KOPT-K1 (cell line): Measurements from ENCODE around the gene PGA3.
"Not testable (repeated sequence)": the region's sequence is repeated elsewhere in the genome, so short reads cannot be mapped to it uniquely, and the experiment has no call there.

Experiments used
- H3K27ac ChIP-seq: fragments of 200-600 bp; sonication (generic); 2 replicates; pipeline ENCODE4 v1.5.1; 2016; ENCODE audit warnings: antibody characterized with exemption, mild to moderate bottlenecking, low read depth, low read length; ENCODE audit not compliant: poor library complexity, severe bottlenecking
- H3K36me3 ChIP-seq: fragments of 200-600 bp; sonication (generic); 2 replicates; pipeline ENCODE4 v1.5.1; 2017; ENCODE audit warnings: antibody characterized with exemption, mild to moderate bottlenecking, low read length, moderate library complexity; ENCODE audit not compliant: insufficient read depth
- H3K9me3 ChIP-seq: fragments of 200-600 bp; sonication (generic); 2 replicates; pipeline ENCODE4 v1.5.1; 2017; ENCODE audit warnings: antibody characterized with exemption, low read length, mild to moderate bottlenecking; ENCODE audit not compliant: insufficient read depth, poor library complexity, severe bottlenecking

Gene PGA3

DNA sequence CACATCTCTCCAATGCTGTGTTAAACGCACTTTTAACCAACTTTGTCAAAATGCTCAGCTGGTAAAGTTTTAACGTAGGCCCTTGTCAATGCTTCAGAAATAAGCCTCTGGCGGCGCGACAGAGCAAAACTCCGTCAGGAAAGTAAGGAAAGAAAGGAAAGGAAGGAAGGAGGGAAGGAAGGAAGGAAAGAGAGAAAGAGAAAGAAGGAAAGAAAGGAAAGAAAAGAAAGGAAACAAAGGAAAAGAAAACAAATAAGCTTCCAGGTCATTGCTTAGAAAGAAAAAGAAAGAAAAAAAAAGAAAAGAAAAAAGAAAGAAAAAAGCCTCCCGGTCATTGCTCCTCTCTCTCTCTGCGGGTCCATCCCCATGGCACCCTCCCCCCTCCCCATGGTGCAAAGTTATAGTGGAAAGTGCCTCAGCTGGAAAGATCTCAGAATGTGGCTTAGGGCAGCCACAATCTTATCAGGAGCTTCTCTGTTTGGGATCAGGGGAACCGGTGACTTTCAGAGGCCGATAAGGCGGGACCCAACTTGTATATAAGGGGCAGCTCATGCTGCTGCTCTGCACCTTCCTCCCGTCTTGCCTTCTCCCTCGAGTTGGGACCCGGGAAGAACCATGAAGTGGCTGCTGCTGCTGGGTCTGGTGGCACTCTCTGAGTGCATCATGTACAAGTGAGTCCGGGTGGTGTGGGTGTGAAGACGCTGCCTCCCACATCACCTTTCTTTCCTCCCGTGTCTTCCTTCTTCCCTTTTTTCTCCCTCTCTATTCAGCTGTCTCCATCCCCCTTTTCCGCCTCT lies at the start of gene PGA3:
TSS of gene PGA3 (plus strand) at position 566 of the 797 bp plus-strand sequence. CDS start at position 616, 50 bp downstream.
- H3K27ac ChIP-seq, H3K36me3 ChIP-seq: not testable (repeated sequence)
- H3K9me3 ChIP-seq, result peaks cover 13% of the 10 kb centered on the region

DNA sequence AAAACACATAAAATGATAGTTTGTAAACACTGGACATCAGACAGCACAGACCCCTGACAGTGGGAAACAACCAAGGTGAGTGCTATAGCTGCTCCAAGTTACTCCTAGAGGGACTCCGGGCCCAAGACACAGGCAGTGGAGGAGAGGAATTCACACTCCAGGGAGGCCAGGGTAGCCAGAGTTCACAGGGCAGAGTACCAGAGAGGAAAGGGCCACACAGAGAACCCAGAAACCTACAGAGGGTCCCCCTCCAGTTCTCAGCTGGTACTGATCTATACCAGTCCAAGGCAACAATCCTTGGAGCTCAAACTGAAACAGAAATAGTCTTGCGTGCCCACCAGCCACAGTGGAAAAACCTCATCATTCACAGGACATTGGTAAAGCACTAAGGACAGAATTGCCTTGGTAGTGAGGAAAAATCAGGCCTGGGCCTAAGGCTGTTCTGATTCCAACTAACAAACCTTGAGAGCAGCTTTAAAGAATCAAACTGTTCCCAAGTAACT lies 49.7 kb upstream of the PGA3 start:
- Histone ChIP-seq H3K36me3 (no peaks in the 10 kb centered on the region), H3K9me3 (peaks cover 17% of the 10 kb centered on the region), H3K27ac (no peak overlapping the region)

DNA sequence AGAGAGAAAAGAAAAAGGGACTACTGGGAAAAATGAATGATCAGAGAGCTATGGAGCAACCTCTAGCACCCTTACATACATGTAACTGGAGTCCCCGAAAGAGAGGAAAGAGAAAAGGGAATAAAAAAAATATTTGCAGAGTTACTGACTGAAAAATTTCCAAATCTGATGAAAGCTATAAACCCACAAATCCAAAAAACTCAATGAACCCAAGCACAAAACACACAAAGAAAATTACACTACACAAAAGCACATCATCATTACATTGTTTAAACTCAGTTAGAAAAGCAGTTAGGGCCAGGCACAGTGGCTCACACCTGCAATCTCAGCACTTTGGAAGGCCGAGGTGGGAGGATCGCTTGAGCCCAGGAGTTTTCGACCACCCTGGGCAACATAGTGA lies 48.8 kb upstream of the PGA3 start:
- H3K36me3 ChIP-seq, result no peaks in the 10 kb centered on the region
- H3K27ac ChIP-seq, result no peak overlapping the region
- H3K9me3 ChIP-seq, result peaks cover 17% of the 10 kb centered on the region

DNA sequence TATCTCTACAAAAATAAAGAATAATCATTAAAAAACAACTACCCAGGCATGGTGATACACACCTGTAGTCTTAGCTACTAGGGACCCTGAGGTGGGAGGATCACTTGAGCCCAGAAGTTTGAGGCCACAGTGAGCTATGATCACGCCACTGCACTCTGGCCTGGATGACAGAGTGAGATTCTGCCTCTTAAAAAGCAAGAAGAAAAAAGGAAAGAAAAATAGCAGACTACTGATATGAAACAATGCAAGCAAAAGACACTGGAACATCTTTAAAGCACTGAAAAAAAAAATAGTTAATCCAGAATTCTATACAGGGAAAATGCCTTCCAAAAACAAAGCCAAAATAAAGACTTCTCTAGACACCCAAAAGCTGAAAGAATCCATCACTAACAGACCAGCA lies 48.0 kb upstream of the PGA3 start:
- Histone ChIP-seq H3K27ac (no peak overlapping the region), H3K9me3 (peaks cover 17% of the 10 kb centered on the region), H3K36me3 (no peaks in the 10 kb centered on the region)

DNA sequence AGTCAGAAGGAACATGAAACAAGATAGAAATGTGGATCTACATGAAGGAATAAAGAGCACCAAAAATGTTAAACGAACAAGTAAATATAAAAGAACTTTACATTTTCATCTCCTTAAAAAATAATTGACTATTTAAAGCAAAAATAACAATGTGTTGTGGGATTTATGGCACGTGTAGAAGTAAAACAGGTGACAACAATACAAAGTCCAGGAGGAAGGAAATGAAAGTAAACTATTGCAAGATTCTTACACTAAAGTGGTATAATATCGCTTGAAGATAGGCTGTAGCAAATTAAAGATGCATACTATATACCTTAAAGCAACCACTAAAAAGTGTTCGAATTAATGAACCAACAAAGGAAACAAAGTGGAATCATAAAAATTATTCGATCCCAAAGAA lies 47.6 kb upstream of the PGA3 start:
- peaks cover 17% of the 10 kb centered on the region for H3K9me3 ChIP-seq
- H3K27ac ChIP-seq, result no peak overlapping the region
- H3K36me3 ChIP-seq, result no peaks in the 10 kb centered on the region

DNA sequence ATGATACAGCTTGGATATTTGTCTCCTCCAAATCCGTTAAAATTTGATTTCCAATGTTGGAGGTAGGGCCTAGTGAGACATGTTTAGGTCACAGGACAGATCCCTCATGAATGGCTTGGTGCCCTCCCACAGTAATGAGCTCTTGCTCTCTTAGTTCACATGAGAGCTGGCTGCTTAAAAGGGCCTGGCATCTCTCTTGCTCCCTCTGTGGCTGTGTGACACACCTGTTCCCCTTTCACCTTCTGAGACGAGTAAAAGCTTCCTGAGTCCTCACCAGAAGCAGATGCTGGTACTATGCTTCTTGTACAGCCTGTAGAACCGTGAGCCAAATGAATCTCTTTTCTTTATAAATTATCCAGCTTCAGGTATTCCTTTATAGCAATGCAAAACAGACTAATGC lies 45.6 kb upstream of the PGA3 start:
- no peak overlapping the region for H3K27ac ChIP-seq

DNA sequence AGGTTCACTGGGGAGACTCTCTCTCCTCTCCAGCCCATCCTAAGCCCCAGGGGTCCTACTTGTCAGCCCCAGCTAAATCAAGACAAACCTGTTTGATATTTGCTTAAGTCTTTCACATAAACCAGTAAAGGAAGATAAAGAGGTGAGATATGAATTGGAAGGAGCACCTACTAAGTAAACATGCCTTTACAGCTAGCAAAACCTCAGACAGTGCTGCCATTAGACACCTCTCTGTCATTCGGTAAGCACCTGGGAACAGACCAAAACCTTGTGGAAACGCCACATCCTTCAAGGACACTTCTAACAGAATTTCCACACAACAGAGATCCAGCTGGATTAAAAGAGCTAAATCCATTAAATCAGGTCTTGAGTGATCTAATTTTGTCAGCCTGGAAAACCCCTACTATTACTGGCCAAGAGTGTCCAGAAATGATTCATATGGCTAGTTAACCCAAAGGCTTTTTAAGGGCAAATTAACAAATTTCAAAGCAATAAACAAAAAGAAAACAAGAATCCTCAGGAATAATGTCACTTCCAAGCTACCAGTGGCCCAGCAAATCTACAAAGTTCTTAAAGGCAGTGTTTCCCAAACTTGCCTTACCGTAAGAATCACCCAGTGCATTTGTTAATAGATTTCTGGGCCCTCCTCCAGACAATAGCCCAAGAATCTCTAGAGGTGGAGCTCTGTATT lies 44.5 kb upstream of the PGA3 start:
- peaks cover 17% of the 10 kb centered on the region for H3K9me3 ChIP-seq
- H3K27ac ChIP-seq, result no peak overlapping the region
- H3K36me3 ChIP-seq, result no peaks in the 10 kb centered on the region

More for the DNA sequence above, 45.6 kb upstream of the PGA3 start:
- Histone ChIP-seq H3K9me3 (peaks cover 17% of the 10 kb centered on the region), H3K36me3 (no peaks in the 10 kb centered on the region)

DNA sequence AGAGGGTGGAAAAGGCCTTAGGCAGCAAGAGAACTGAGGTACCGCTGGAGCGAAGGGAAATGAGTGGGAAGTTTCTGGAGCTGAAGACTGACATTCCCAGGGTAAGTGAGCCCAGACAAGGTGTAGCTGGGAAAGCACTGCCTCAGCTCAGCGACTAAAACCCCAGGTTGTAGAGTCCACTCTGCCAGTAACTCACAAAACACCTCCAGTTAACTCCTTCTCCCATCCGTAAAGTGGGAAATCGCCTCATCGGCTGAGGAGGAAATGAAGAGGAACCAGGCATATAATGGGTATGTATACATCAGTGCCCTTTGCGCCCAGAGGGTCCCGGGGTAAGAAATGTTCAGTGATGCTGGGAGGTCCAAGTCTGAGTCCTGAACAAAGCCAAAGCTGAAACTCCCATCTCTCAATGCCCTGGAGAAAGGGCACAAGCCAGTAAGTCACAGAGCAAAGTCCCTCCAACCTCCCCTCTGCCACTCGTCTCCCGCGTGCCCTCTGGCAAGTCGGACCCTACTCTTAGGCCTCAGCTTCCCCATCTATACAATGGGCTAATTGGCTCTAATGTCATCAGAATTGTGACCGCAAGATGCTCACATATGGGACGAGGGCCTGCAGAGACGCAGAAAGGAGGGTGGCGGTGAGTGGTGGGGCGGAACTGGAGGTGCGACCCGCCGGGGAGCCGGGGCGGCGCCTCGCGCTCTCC lies 42.7 kb upstream of the PGA3 start:
- Histone ChIP-seq H3K9me3 (no peaks in the 10 kb centered on the region), H3K36me3 (no peaks in the 10 kb centered on the region), H3K27ac (peak overlapping the region; percentile 71)

DNA sequence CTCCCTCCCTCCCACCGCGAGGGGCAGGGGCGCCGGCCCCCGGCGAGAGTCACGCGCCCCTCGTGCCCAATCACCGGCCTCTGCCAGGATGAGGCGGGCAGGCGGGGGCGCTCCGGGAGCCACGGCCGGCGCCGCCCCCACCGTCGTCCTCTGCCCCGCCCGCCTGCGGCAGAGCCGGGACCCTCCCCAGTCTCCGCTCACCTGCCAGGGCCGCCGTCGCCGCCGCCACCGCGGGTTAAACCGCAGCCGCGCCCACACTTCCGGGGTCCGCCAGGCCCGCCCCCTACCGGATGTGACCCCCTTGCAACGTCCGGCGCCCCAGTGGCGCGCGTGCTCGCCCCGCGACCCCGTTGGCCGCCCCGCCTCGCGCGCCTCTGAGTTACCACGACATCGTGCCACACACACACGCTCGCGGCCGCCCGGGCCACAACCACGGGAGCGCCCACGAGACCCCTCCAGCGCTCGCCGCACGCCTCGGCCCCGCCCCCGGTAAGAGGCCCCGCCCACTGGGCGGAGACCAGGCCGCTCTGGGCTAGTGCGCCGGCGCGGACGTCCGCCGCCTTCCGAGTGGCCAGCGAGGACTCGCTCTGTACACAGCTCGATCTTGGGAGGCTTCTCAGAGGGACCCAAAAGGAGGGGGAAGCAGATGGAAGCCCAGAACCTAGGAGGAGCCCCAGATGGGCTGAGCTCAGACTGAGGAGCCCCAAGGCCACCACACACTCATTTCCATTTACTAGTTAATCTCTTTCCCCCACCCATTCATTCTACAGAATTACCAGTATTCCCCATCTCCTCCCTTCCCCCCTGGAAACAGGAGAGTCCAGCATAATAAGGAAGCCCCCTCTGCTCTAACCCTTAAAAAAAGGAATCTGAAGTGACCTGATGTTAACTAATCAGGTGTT lies 41.9 kb upstream of the PGA3 start, which contains the start of gene VPS37C:
TSS of gene VPS37C (minus strand) at position 237 of the 902 bp plus-strand sequence. CDS start 22,597 bp downstream, outside the sequence.
- no peaks in the 10 kb centered on the region for H3K36me3 ChIP-seq
- H3K9me3 ChIP-seq, result no peaks in the 10 kb centered on the region
- H3K27ac ChIP-seq, result peak within 1 kb of the TSS; percentile 71

DNA sequence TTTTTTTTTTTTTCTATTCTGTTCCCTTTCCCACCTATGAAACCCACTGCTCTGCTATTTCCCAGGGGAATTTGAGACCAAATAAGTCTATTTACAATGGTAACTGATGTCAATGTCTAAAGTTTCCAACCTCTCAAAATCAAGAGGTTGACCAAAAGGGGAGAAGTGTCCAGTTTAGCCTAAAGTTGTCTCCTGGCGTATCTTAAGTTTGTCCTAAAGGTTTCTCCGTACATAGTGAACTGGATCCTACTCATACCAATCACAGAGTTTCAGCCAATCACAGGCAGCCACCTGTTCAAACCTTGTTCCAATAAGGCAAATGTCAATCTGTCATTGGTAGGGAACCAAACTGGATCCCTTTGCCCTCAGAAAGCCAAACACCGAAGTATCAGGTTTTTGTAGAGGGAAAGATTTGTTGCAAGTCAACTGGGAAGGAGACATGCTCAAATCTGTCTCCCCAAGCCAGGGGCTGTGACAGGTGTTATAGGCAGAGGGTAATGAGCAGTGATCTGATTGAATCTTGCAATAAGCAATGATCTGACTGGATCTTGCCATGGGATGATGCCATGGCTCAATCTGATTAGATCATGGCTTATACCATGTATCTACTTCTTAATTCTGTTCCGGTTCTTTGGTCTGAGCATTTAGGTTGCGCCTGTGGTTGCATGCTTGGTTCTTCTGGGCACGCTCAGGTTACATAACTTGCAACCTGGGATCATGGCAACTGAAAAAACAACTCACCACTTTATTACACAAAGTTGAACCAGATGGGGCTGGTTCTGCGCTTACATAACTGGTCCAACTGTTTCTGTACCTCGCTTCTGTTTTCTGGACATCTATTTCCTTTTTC lies 41.0 kb upstream of the PGA3 start:
- no peaks in the 10 kb centered on the region for H3K36me3 ChIP-seq
- no peaks in the 10 kb centered on the region for H3K9me3 ChIP-seq
- H3K27ac ChIP-seq, result peak overlapping the region; percentile 71

DNA sequence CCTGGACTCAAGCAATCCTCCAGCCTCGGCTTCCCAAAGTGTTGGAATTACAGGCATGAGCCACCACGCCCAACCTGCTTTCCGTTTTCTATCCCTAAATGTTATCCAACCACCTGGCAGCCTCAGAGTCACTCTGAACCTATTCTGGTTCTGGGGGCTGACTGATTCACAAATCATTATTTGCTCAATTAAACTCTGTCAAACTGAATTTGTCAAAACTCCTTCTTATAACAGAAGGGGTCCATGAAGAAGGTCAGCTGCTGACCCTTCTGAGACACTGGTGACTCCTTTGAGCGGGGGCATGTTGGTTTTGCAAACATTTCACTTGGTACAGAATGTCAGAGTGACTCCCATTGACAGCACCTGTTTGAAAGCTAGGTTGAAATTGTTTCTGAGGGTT lies 40.3 kb upstream of the PGA3 start:
- Histone ChIP-seq H3K36me3 (no peaks in the 10 kb centered on the region), H3K27ac (no peak overlapping the region), H3K9me3 (no peaks in the 10 kb centered on the region)

DNA sequence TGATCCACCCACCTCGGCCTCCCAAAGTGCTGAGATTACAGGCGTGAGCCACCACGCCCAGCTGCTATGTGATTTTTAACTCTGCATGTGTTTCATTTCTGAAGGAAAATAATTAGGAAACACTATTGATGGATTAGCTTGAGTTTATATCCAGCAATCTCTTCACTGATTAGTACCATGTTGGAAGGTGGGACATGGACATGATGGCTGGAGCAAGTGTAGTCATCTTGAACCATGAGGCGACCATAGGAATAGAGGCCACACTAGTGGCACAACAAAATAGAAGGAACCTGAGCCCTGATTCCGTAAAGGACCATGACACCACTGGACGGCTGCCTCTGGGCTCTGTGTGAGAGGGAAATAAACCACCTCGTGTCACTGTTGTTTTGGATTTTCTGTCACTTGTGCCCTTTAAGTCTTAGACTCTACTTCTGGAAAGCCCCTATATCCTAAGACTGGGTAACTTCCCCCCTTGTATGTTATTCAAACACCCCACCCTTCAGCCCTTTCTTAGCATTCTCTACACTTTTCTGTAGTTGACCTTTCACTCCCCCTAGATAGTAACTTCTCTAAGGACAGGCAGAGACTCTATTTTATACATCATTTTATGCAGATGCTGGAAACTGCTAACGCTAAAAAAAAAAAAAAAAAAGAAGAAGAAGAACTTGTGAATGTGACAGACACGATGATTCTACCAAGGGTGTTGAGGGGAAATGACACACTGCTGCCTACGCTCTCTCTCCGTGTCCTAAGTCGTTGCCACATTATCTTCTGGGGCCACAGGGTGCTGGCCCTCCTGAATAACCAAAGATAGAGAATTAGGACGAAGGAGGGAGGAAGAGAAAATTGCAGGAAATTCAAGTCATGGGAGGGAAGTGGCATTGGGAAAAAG lies 39.4 kb upstream of the PGA3 start:
- Histone ChIP-seq H3K9me3 (no peaks in the 10 kb centered on the region), H3K36me3 (no peaks in the 10 kb centered on the region), H3K27ac (no peak overlapping the region)
